OCI-LY7 (cell line): ENCODE measurements around the gene CDC42SE1. TPM values are rescaled to one million over a fixed set of nuclear protein-coding genes. Genes with fewer than 3 reads are reported as not detected.

Source experiments
- BruUV-seq: library from RNA; stranded (reverse); fragments of 400-500 nt; replicated peaks from 2 replicates; lab custom pipeline; 2021; lab: Mats Ljungman, UMichigan
- CTCF ChIA-PET: fragments of 300-600 bp; sonication (Branson Sonifier 250); formaldehyde crosslinking; loops from one replicate; lab custom pipeline; 2022; ENCODE audit warnings: antibody characterized with exemption; ENCODE audit not compliant: unreplicated experiment; lab: Charles Lee
- POLR2A ChIA-PET: fragments of 300-600 bp; sonication (Branson Sonifier 250); formaldehyde crosslinking; loops from one replicate; lab custom pipeline; 2022; ENCODE audit warnings: antibody characterized with exemption; lab: Charles Lee
- DNase-seq: peaks from one replicate; pipeline ENCODE4 v3.0.0-alpha.2; 2015; ENCODE audit warnings: low spot score
- H2AFZ ChIP-seq: fragments of 200-600 bp; sonication (generic), shearing (Covaris generic); 2 replicates; pipeline ENCODE4 v1.6.1; 2014; ENCODE audit warnings: mild to moderate bottlenecking, antibody characterized with exemption, low read length, moderate library complexity
- H3K27ac ChIP-seq: fragments of 200-600 bp; sonication (generic); 2 replicates; pipeline ENCODE4 v1.5.1; 2014; ENCODE audit warnings: mixed run types, low read depth, mild to moderate bottlenecking, moderate library complexity, low read length, inconsistent platforms; ENCODE audit not compliant: poor library complexity, severe bottlenecking
- H3K36me3 ChIP-seq: fragments of 200-600 bp; sonication (generic); 2 replicates; pipeline ENCODE4 v1.6.1; 2014; ENCODE audit warnings: mild to moderate bottlenecking, antibody characterized with exemption, low read length, moderate library complexity, mixed read lengths; ENCODE audit not compliant: insufficient read depth
- H3K4me1 ChIP-seq: fragments of 200-600 bp; sonication (generic); 2 replicates; pipeline ENCODE4 v1.5.1; 2014; ENCODE audit warnings: mild to moderate bottlenecking, low read length; ENCODE audit not compliant: insufficient read depth, poor library complexity, severe bottlenecking
- H3K4me2 ChIP-seq: fragments of 200-600 bp; sonication (generic); 2 replicates; pipeline ENCODE4 v1.6.1; 2014; ENCODE audit warnings: mild to moderate bottlenecking, low read length
- H3K4me3 ChIP-seq: fragments of 200-600 bp; sonication (generic); 2 replicates; pipeline ENCODE4 v1.5.1; 2014; ENCODE audit warnings: mild to moderate bottlenecking, low read depth, low read length; ENCODE audit not compliant: poor library complexity, severe bottlenecking
- H3K79me2 ChIP-seq: fragments of 200-600 bp; sonication (generic); 2 replicates; pipeline ENCODE4 v1.6.1; 2016; ENCODE audit warnings: low read depth, mild to moderate bottlenecking, low read length, moderate library complexity, mixed read lengths; ENCODE audit not compliant: insufficient read depth
- H3K9me2 ChIP-seq: fragments of 200-600 bp; sonication (generic); 2 replicates; pipeline ENCODE4 v1.6.1; 2016; ENCODE audit warnings: mild to moderate bottlenecking, low read length, mixed read lengths; ENCODE audit not compliant: insufficient read depth
- H3K9me3 ChIP-seq: fragments of 200-600 bp; sonication (generic); 2 replicates; pipeline ENCODE4 v1.6.1; 2014; ENCODE audit warnings: mild to moderate bottlenecking, mixed run types, low read length, mixed read lengths
- H4K20me1 ChIP-seq: fragments of 200-600 bp; sonication (generic); 2 replicates; pipeline ENCODE4 v1.6.1; 2014; ENCODE audit warnings: mild to moderate bottlenecking, antibody characterized with exemption, low read length, moderate library complexity, mixed read lengths; ENCODE audit not compliant: insufficient read depth
- EZH2phosphoT487 ChIP-seq: fragments of 200-600 bp; sonication (generic); IDR thresholded peaks from 2 replicates; pipeline ENCODE4 v1.6.1; 2018; ENCODE audit warnings: low read depth, borderline replicate concordance, mild to moderate bottlenecking, mixed run types, antibody characterized with exemption, low read length, moderate library complexity, mixed read lengths
- intact Hi-C: fragments of 100-400 bp; cut with micrococcal nuclease; formaldehyde crosslinking; loops from one replicate; pipeline ENCODE4 v1.10.0; 2022; ENCODE audit not compliant: unreplicated experiment
- small RNA-seq: library from RNA; depleted of rRNA; stranded (forward); fragments of <200 nt; gene quantifications from one replicate; pipeline ENCODE3, GENCODE V24; 2014
- total RNA-seq, 2 experiments: library from RNA; depleted of rRNA in 1 of 2; stranded (reverse); fragments of >200 nt in 1 of 2; shearing (Covaris generic) in 1 of 2; gene quantifications; 2 replicates each; pipeline ENCODE4 v1.2.3, GENCODE V29; 2014 to 2022
- TF ChIP-seq, protein P1 (sequence below): fragments of 200-600 bp; sonication (generic); conservative IDR thresholded peaks from 2 replicates; pipeline ENCODE4 v1.5.1; 2014; ENCODE audit warnings: mild to moderate bottlenecking, antibody characterized with exemption, low read length, moderate library complexity, mixed read lengths

The CDC42SE1 gene
- total RNA-seq, 2 experiments from 2014 or later, result 48.2 to 63.3 TPM

GRCh38 chr1:151001602-151002001 is 57.8 kb downstream of the CDC42SE1 start:
- CTCF ChIA-PET, result no interaction called here
- H3K36me3 ChIP-seq, result no peaks in the 10 kb centered on the region
- no peak overlapping the region for H3K4me2 ChIP-seq
- DNase-seq, result no peak
- no peaks in the 10 kb centered on the region for H3K79me2 ChIP-seq
- H3K9me3 ChIP-seq, result no peaks in the 10 kb centered on the region
- intact Hi-C loops, result no loop called here
- H2AFZ ChIP-seq, result no peak overlapping the region
- peaks cover 38% of the 10 kb centered on the region for H3K4me1 ChIP-seq
- no TSS peak for BruUV-seq
- H3K27ac ChIP-seq, result no peak overlapping the region
- no peaks in the 10 kb centered on the region for H4K20me1 ChIP-seq
- H3K4me3 ChIP-seq, result no peak overlapping the region
- POLR2A ChIA-PET, result interaction anchor here (0.6 kb wide), 2 partner anchors 74 to 80 kb away, joined by 5 to 6 read pairs; no protein-coding TSS in a partner anchor
- TF ChIP-seq, protein P1, sequence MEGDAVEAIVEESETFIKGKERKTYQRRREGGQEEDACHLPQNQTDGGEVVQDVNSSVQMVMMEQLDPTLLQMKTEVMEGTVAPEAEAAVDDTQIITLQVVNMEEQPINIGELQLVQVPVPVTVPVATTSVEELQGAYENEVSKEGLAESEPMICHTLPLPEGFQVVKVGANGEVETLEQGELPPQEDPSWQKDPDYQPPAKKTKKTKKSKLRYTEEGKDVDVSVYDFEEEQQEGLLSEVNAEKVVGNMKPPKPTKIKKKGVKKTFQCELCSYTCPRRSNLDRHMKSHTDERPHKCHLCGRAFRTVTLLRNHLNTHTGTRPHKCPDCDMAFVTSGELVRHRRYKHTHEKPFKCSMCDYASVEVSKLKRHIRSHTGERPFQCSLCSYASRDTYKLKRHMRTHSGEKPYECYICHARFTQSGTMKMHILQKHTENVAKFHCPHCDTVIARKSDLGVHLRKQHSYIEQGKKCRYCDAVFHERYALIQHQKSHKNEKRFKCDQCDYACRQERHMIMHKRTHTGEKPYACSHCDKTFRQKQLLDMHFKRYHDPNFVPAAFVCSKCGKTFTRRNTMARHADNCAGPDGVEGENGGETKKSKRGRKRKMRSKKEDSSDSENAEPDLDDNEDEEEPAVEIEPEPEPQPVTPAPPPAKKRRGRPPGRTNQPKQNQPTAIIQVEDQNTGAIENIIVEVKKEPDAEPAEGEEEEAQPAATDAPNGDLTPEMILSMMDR, result no peak
- TF ChIP-seq EZH2phosphoT487, result no peak
- H3K9me2 ChIP-seq, result no peaks in the 10 kb centered on the region

Small RNAs within 50 kb of the gene (small RNA-seq; reads per million reads assigned to genes)
- not detected for gene RNU6-884P

Other genes with a start within 250 kb of the CDC42SE1 start
- 14.1 and 21.9 TPM in 2 replicates for gene ARNT, start 183.0 kb downstream of the CDC42SE1 start, total RNA-seq (2014; rRNA removed; shearing (Covaris generic))
- gene ARNT, start 183.0 kb downstream of the CDC42SE1 start, total RNA-seq (2022), result 29.7 and 32.6 TPM in 2 replicates
- not detected in 2 replicates for gene CTXND2, start 172.5 kb downstream of the CDC42SE1 start, total RNA-seq (2014; rRNA removed; shearing (Covaris generic))
- gene CTXND2, start 172.5 kb downstream of the CDC42SE1 start, total RNA-seq (2022), result not detected in 2 replicates
- gene SETDB1, start 133.3 kb downstream of the CDC42SE1 start, total RNA-seq (2014; rRNA removed; shearing (Covaris generic)), result 42.3 and 66.8 TPM in 2 replicates
- 73.6 and 81.1 TPM in 2 replicates for gene SETDB1, start 133.3 kb downstream of the CDC42SE1 start, total RNA-seq (2022)
- 50.9 and 64.7 TPM in 2 replicates for gene CERS2, start 84.8 kb downstream of the CDC42SE1 start, total RNA-seq (2014; rRNA removed; shearing (Covaris generic))
- 92.8 and 96.6 TPM in 2 replicates for gene CERS2, start 84.8 kb downstream of the CDC42SE1 start, total RNA-seq (2022)
- 0.67 and 1.1 TPM in 2 replicates for gene ANXA9, start 77.3 kb downstream of the CDC42SE1 start, total RNA-seq (2014; rRNA removed; shearing (Covaris generic))
- 0.39 and 0.65 TPM in 2 replicates for gene ANXA9, start 77.3 kb downstream of the CDC42SE1 start, total RNA-seq (2022)
- gene MINDY1, start 52.7 kb downstream of the CDC42SE1 start, total RNA-seq (2014; rRNA removed; shearing (Covaris generic)), result 3.8 and 8.5 TPM in 2 replicates
- gene MINDY1, start 52.7 kb downstream of the CDC42SE1 start, total RNA-seq (2022), result 10.2 and 13.8 TPM in 2 replicates
- 15.4 and 18.8 TPM in 2 replicates for gene PRUNE1, start 51.2 kb downstream of the CDC42SE1 start, total RNA-seq (2014; rRNA removed; shearing (Covaris generic))
- 20.4 and 20.8 TPM in 2 replicates for gene PRUNE1, start 51.2 kb downstream of the CDC42SE1 start, total RNA-seq (2022)
- 1.6 and 2.1 TPM in 2 replicates for gene BNIPL, start 23.0 kb downstream of the CDC42SE1 start, total RNA-seq (2014; rRNA removed; shearing (Covaris generic))
- 0.74 and 3.2 TPM in 2 replicates for gene BNIPL, start 23.0 kb downstream of the CDC42SE1 start, total RNA-seq (2022)
- 0.54 TPM in 1 of 2 replicates, not detected in the other for gene C1orf56, start 11.9 kb downstream of the CDC42SE1 start, total RNA-seq (2014; rRNA removed; shearing (Covaris generic))
- 0.25 TPM in 1 of 2 replicates, not detected in the other for gene C1orf56, start 11.9 kb downstream of the CDC42SE1 start, total RNA-seq (2022)
- gene MLLT11, start 775 bp upstream of the CDC42SE1 start, total RNA-seq (2014; rRNA removed; shearing (Covaris generic)), result 4.2 and 4.7 TPM in 2 replicates
- gene MLLT11, start 775 bp upstream of the CDC42SE1 start, total RNA-seq (2022), result 4.7 and 4.8 TPM in 2 replicates
- gene GABPB2, start 11.1 kb upstream of the CDC42SE1 start, total RNA-seq (2014; rRNA removed; shearing (Covaris generic)), result 14.7 and 17.2 TPM in 2 replicates
- gene GABPB2, start 11.1 kb upstream of the CDC42SE1 start, total RNA-seq (2022), result 18.2 and 20.0 TPM in 2 replicates
- gene SEMA6C, start 87.0 kb upstream of the CDC42SE1 start, total RNA-seq (2014; rRNA removed; shearing (Covaris generic)), result 0.54 and 1.1 TPM in 2 replicates
- 1.9 and 2.0 TPM in 2 replicates for gene SEMA6C, start 87.0 kb upstream of the CDC42SE1 start, total RNA-seq (2022)
- 7.7 and 12.5 TPM in 2 replicates for gene TNFAIP8L2, start 97.0 kb upstream of the CDC42SE1 start, total RNA-seq (2014; rRNA removed; shearing (Covaris generic))
- gene TNFAIP8L2, start 97.0 kb upstream of the CDC42SE1 start, total RNA-seq (2022), result 9.0 and 9.2 TPM in 2 replicates
- gene LYSMD1, start 106.3 kb upstream of the CDC42SE1 start, total RNA-seq (2014; rRNA removed; shearing (Covaris generic)), result 6.2 and 9.2 TPM in 2 replicates
- gene LYSMD1, start 106.3 kb upstream of the CDC42SE1 start, total RNA-seq (2022), result 3.4 and 3.7 TPM in 2 replicates
- 70.9 and 78.0 TPM in 2 replicates for gene SCNM1, start 106.5 kb upstream of the CDC42SE1 start, total RNA-seq (2014; rRNA removed; shearing (Covaris generic))
- gene SCNM1, start 106.5 kb upstream of the CDC42SE1 start, total RNA-seq (2022), result 54.1 and 63.1 TPM in 2 replicates
- not detected in 2 replicates for gene TMOD4, start 116.4 kb upstream of the CDC42SE1 start, total RNA-seq (2014; rRNA removed; shearing (Covaris generic))
- gene TMOD4, start 116.4 kb upstream of the CDC42SE1 start, total RNA-seq (2022), result 1.4 and 2.4 TPM in 2 replicates
- gene VPS72, start 130.6 kb upstream of the CDC42SE1 start, total RNA-seq (2014; rRNA removed; shearing (Covaris generic)), result 51.1 and 65.9 TPM in 2 replicates
- gene VPS72, start 130.6 kb upstream of the CDC42SE1 start, total RNA-seq (2022), result 54.3 and 67.9 TPM in 2 replicates
- 42.9 and 50.5 TPM in 2 replicates for gene PIP5K1A, start 138.9 kb upstream of the CDC42SE1 start, total RNA-seq (2014; rRNA removed; shearing (Covaris generic))
- 75.8 and 85.3 TPM in 2 replicates for gene PIP5K1A, start 138.9 kb upstream of the CDC42SE1 start, total RNA-seq (2022)
- gene PSMD4, start 195.1 kb upstream of the CDC42SE1 start, total RNA-seq (2014; rRNA removed; shearing (Covaris generic)), result 118 and 134 TPM in 2 replicates
- gene PSMD4, start 195.1 kb upstream of the CDC42SE1 start, total RNA-seq (2022), result 137 and 150 TPM in 2 replicates
- gene ZNF687, start 222.7 kb upstream of the CDC42SE1 start, total RNA-seq (2014; rRNA removed; shearing (Covaris generic)), result 18.0 and 20.9 TPM in 2 replicates
- 31.6 and 31.7 TPM in 2 replicates for gene ZNF687, start 222.7 kb upstream of the CDC42SE1 start, total RNA-seq (2022)